Pancreas (tissue), 10 donors: ENCODE data around the gene MESP2. TPM values are rescaled to one million over a fixed set of nuclear protein-coding genes. Genes with fewer than 3 reads are reported as not detected.

Source experiments
- ATAC-seq, 4 donors: fragments of 200-7000 bp; cut with Tn5 transposase; one replicate each; pipeline versions ENCODE4 v1.8.0 to v1.9.1; 2020; ENCODE audit warnings: mild to moderate bottlenecking in 4 of 4, moderate library complexity in 4 of 4
- DNase-seq, 6 donors: peaks; one replicate each; pipeline ENCODE4 v3.0.0-alpha.2; 2020
- FAIRE-seq: peaks from 2 replicates; lab custom pipeline; 2012; peaks lifted over from hg19 to GRCh38; lab: Jason Lieb, UNC
- H3K27ac ChIP-seq, 4 donors: fragments of 200-600 bp; sonication (generic); 1 replicate in 3 of 4; 2 replicates in 1 of 4; pipeline versions ENCODE4 v1.5.0 to v1.8.0; 2020
- H3K27me3 ChIP-seq, 4 donors: fragments of 200-600 bp; one replicate each; pipeline ENCODE4 v1.8.0; 2021
- H3K36me3 ChIP-seq, 3 donors: fragments of 200-600 bp; sonication (generic) in 1 of 3; one replicate each; pipeline versions ENCODE4 v1.5.0 to v1.8.0; 2020 to 2021
- H3K4me1 ChIP-seq, 3 donors: fragments of 200-600 bp; one replicate each; pipeline ENCODE4 v1.8.0; 2021
- H3K4me3 ChIP-seq, 4 donors: fragments of 200-600 bp; sonication (generic) in 2 of 4; one replicate each; pipeline versions ENCODE4 v1.5.0 to v1.8.0; 2020 to 2021
- H3K9me3 ChIP-seq, 4 donors: fragments of 200-600 bp; one replicate each; pipeline ENCODE4 v1.8.0; 2021
- CTCF ChIP-seq, 4 donors: fragments of 200-600 bp; sonication (generic) in 3 of 4; IDR thresholded peaks; one replicate each; pipeline versions ENCODE4 v1.5.0 to v1.8.0; 2021; ENCODE audit warnings: antibody characterized with exemption in 4 of 4
- WGBS, 2 donors: extraction: QIAGEN DNeasy Blood & Tissue Kit; methylation state at CpG; one replicate each; pipeline ENCODE4 v1.1.7; 2013; 5-methylcytosine and 5-hydroxymethylcytosine counted together
- intact Hi-C, 3 donors: fragments of 100-400 bp; cut with DNase I; formaldehyde crosslinking; loops; one replicate each; pipeline versions ENCODE4 v1.11.1 to v1.14.2; 2022
- polyA plus RNA-seq, 2 donors: library from polyadenylated mRNA; stranded (reverse); fragments of 200-250 nt; gene quantifications; one replicate each; pipeline ENCODE4 v1.2.3, GENCODE V29; 2013
- total RNA-seq, 6 donors: library from RNA; stranded (reverse); fragmentation: NEBNext Ultra II Directional in 4 of 6; extraction: Animal tissue kit (Norgen Biotek cat#: 25700) in 4 of 6; gene quantifications; one replicate each; pipeline versions ENCODE4 v1.2.1 to v1.2.4, GENCODE V29; 2021 to 2023
- donor health status: healthy with polysubstance abuse.
- donor health status: DM: no; HTN: no; CAD: no; lungs with moderate emphysema.
- donor health status: DM: no; HTN: no; CAD: no.
- donor health status: control.
- donor health status: control.
- donor health status: Bipolar disorder and iron deficiency.
- donor health status: DM: yes; HTN: yes; CAD: no.
- donor health status: DM: no; HTN: no; CAD: no.
- donor health status: DM: no; HTN: no; CAD: no.
- donor health status: DM: yes; HTN: yes; CAD: no.

Gene MESP2
- total and polyA plus RNA-seq, 8 donors, result 0.12 to 0.46 (median 0.22) TPM; not detected in 3

- Histone ChIP-seq H3K4me1 (peaks cover 5 to 13% (median 11%) of the 10 kb centered on the region in 3 donors), H3K9me3 (no peaks in the 10 kb centered on the region), H3K27me3 (no peaks in the 10 kb centered on the region), H3K36me3 (no peaks in the 10 kb centered on the region), H3K27ac (peak overlapping the region in 3 of 4 donors; percentile 64 to 80 (median 72)), H3K4me3 (peak overlapping the region; percentile 33 to 67 (median 56))
- ATAC-seq (peak; percentile 9 to 39 (median 22)), FAIRE-seq (no peak), DNase-seq (peak in 4 of 6 donors; percentile 48 to 86 (median 64))
- 4 to 6% methylated on average over 36 to 41 of the region's 41 CpGs for WGBS, 2 donors
- no peak for TF ChIP-seq CTCF (IDR thresholded peaks at IDR 0.05)
- intact Hi-C loops, result loop anchor here in 1 of 3 donors (10.0 kb wide), 1 partner anchor 125 kb away; no protein-coding TSS in a partner anchor
These were observed 26.1 kb upstream of the MESP2 start for GRCh38 chr15:89749951-89750559.

GRCh38 chr15:89750560-89751542 lies 25.3 kb upstream of the MESP2 start, which contains the start of gene MESP1:
MESP1 (minus strand) TSS chr15:89751249; CDS start chr15:89751231, 18 bp downstream.
- peaks cover 5 to 13% (median 11%) of the 10 kb centered on the region in 3 donors for H3K4me1 ChIP-seq
- ATAC-seq (peak; percentile 87 to 92 (median 90)), DNase-seq (peak; percentile 91 to 99 (median 96)), FAIRE-seq (no peak)
- no peaks in the 10 kb centered on the region for H3K9me3 ChIP-seq
- H3K36me3 ChIP-seq, result no peaks in the 10 kb centered on the region
- no peaks in the 10 kb centered on the region for H3K27me3 ChIP-seq
- peak within 1 kb of the TSS; percentile 33 to 67 (median 56) for H3K4me3 ChIP-seq
- 2 to 3% methylated on average over 78 to 114 of the region's 114 CpGs for WGBS, 2 donors
- intact Hi-C loops, result loop anchor here in 1 of 3 donors (10.0 kb wide), 1 partner anchor 124 kb away; no protein-coding TSS in a partner anchor
- TF ChIP-seq CTCF (IDR thresholded peaks at IDR 0.05), result peak; percentile 52 to 81 (median 78)
- peak within 1 kb of the TSS; percentile 64 to 80 (median 72) for H3K27ac ChIP-seq

- ATAC-seq, result peak; percentile 64 to 70 (median 69)
- peak overlapping the region; percentile 64 to 80 (median 72) for H3K27ac ChIP-seq
These were observed 24.4 kb upstream of the MESP2 start for GRCh38 chr15:89751748-89752147.

GRCh38 chr15:89753855-89754254 lies 22.3 kb upstream of the MESP2 start:
- H3K27ac ChIP-seq, result no peak overlapping the region
- 85 to 91% methylated on average over 7 of the region's 7 CpGs for WGBS, 2 donors
- no peak for TF ChIP-seq CTCF (IDR thresholded peaks at IDR 0.05)
- intact Hi-C loops, result loop anchor here in 1 of 3 donors (10.0 kb wide), 1 partner anchor 121 kb away; no protein-coding TSS in a partner anchor
- no peaks in the 10 kb centered on the region for H3K27me3 ChIP-seq
- no peaks in the 10 kb centered on the region for H3K36me3 ChIP-seq
- H3K9me3 ChIP-seq, result no peaks in the 10 kb centered on the region
- ATAC-seq (no peak), FAIRE-seq (no peak), DNase-seq (no peak)
- no peak overlapping the region for H3K4me3 ChIP-seq
- H3K4me1 ChIP-seq, result peaks cover 11 to 13% (median 13%) of the 10 kb centered on the region in 3 donors

More at GRCh38 chr15:89751748-89752147, 24.4 kb upstream of the MESP2 start:
- H3K36me3 ChIP-seq, result no peaks in the 10 kb centered on the region
- DNase-seq (peak; percentile 83 to 96 (median 92)), FAIRE-seq (no peak)
- no peaks in the 10 kb centered on the region for H3K9me3 ChIP-seq
- WGBS, 2 donors, result 8 to 20% methylated on average over 5 of the region's 5 CpGs
- peak overlapping the region in 2 of 4 donors; percentile 57 to 67 for H3K4me3 ChIP-seq
- no peak for TF ChIP-seq CTCF (IDR thresholded peaks at IDR 0.05)
- H3K27me3 ChIP-seq, result no peaks in the 10 kb centered on the region
- peaks cover 9 to 13% (median 11%) of the 10 kb centered on the region in 3 donors for H3K4me1 ChIP-seq
- intact Hi-C loops, result loop anchor here in 1 of 3 donors (10.0 kb wide), 1 partner anchor 123 kb away; no protein-coding TSS in a partner anchor
